IMR-90 (cell line): ENCODE measurements around the gene GGNBP2.

Experiments
- CEBPB ChIP-seq: IDR thresholded peaks from 2 replicates; pipeline ENCODE4 v1.6.1; 2012; ENCODE audit warnings: low read depth, low read length, improper control_type of control experiment
- CHD1 ChIP-seq: IDR thresholded peaks from 2 replicates; pipeline ENCODE4 v1.6.1; 2012; ENCODE audit warnings: low read depth, low read length, improper control_type of control experiment
- FOS ChIP-seq: fragments of 150-350 bp; IDR thresholded peaks from 2 replicates; pipeline ENCODE4 v1.6.1; 2016; ENCODE audit warnings: low read depth, low read length
- MAFK ChIP-seq: IDR thresholded peaks from 2 replicates; pipeline ENCODE4 v1.6.1; 2012; ENCODE audit warnings: low read depth, low read length, improper control_type of control experiment
- MAZ ChIP-seq: IDR thresholded peaks from 2 replicates; pipeline ENCODE4 v1.6.1; 2012; ENCODE audit warnings: low read depth, mild to moderate bottlenecking, low read length, improper control_type of control experiment, moderate library complexity, borderline replicate concordance
- NFE2L2 ChIP-seq: fragments of 150-350 bp; IDR thresholded peaks from 2 replicates; pipeline ENCODE4 v1.6.1; 2016; ENCODE audit warnings: low read depth, mild to moderate bottlenecking, low read length
- POLR2A ChIP-seq: IDR thresholded peaks from 2 replicates; pipeline ENCODE4 v1.6.1; 2012; ENCODE audit warnings: mild to moderate bottlenecking, low read depth, low read length
- RAD21 ChIP-seq: IDR thresholded peaks from 2 replicates; pipeline ENCODE4 v1.6.1; 2012; ENCODE audit warnings: low read length, improper control_type of control experiment
- RFX5 ChIP-seq: IDR thresholded peaks from 2 replicates; pipeline ENCODE4 v1.8.0; 2012; ENCODE audit warnings: low read depth, mild to moderate bottlenecking, low read length, moderate library complexity
- TF ChIP-seq, protein P1 (sequence below): conservative IDR thresholded peaks from 2 replicates; pipeline ENCODE4 v1.5.1; 2012; ENCODE audit warnings: mild to moderate bottlenecking, low read depth, low read length, improper control_type of control experiment
- TF ChIP-seq, protein P2 (sequence below): fragments of 150-350 bp; IDR thresholded peaks from 2 replicates; pipeline ENCODE4 v1.6.1; 2017; ENCODE audit warnings: mild to moderate bottlenecking, antibody characterized with exemption, low read length, low read depth
- TF ChIP-seq, protein P3 (sequence below): fragments of 150-350 bp; IDR thresholded peaks from 2 replicates; pipeline ENCODE4 v1.6.1; 2016; ENCODE audit warnings: low read depth, mild to moderate bottlenecking, low read length, moderate library complexity, borderline replicate concordance

DNA sequence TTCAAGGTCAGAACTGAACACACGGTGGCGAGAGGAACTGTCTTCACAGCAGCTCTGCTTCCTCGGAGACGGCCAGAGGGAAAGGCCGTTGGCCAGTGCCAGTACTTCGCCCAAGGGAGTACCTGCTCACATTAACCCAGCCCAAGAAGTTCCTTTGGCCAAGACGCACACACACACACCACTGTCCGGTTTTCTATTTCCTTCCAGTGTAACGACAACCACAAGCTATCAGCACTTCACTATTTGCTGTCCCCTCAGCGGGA, 744 bp upstream of the GGNBP2 start:
- TF ChIP-seq, protein P1, sequence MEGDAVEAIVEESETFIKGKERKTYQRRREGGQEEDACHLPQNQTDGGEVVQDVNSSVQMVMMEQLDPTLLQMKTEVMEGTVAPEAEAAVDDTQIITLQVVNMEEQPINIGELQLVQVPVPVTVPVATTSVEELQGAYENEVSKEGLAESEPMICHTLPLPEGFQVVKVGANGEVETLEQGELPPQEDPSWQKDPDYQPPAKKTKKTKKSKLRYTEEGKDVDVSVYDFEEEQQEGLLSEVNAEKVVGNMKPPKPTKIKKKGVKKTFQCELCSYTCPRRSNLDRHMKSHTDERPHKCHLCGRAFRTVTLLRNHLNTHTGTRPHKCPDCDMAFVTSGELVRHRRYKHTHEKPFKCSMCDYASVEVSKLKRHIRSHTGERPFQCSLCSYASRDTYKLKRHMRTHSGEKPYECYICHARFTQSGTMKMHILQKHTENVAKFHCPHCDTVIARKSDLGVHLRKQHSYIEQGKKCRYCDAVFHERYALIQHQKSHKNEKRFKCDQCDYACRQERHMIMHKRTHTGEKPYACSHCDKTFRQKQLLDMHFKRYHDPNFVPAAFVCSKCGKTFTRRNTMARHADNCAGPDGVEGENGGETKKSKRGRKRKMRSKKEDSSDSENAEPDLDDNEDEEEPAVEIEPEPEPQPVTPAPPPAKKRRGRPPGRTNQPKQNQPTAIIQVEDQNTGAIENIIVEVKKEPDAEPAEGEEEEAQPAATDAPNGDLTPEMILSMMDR: peak; percentile 20; the same call in 1 of the 2 replicates
- TF ChIP-seq NFE2L2 (no peak), POLR2A (no peak), RAD21 (no peak), CHD1 (no peak), FOS (no peak), RFX5 (no peak), MAFK (no peak), CEBPB (no peak), MAZ (no peak)
- TF ChIP-seq, protein P2, sequence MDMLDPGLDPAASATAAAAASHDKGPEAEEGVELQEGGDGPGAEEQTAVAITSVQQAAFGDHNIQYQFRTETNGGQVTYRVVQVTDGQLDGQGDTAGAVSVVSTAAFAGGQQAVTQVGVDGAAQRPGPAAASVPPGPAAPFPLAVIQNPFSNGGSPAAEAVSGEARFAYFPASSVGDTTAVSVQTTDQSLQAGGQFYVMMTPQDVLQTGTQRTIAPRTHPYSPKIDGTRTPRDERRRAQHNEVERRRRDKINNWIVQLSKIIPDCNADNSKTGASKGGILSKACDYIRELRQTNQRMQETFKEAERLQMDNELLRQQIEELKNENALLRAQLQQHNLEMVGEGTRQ: no peak
- TF ChIP-seq, protein P3, sequence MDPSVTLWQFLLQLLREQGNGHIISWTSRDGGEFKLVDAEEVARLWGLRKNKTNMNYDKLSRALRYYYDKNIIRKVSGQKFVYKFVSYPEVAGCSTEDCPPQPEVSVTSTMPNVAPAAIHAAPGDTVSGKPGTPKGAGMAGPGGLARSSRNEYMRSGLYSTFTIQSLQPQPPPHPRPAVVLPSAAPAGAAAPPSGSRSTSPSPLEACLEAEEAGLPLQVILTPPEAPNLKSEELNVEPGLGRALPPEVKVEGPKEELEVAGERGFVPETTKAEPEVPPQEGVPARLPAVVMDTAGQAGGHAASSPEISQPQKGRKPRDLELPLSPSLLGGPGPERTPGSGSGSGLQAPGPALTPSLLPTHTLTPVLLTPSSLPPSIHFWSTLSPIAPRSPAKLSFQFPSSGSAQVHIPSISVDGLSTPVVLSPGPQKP: no peak
